ENCODE measurements around the gene KLHL10. TPM values are rescaled to one million over a fixed set of nuclear protein-coding genes. Genes with fewer than 3 reads are reported as not detected.

KLHL10 gene
- total RNA-seq, 1 donor from 2014 or later = not detected

GRCh38 chr17:41891135-41892020 lies 53.8 kb downstream of the KLHL10 start:
- Histone ChIP-seq H3K36me3 (ENCODE audit: control insufficient read depth in 3 of 3, insufficient read depth in 3 of 3, low read length in 3 of 3) (peaks cover 32 to 56% (median 45%) of the 10 kb centered on the region in 3 donors), H3K27me3 (ENCODE audit: control insufficient read depth in 3 of 3, insufficient read depth in 3 of 3, low read length in 3 of 3) (no peaks in the 10 kb centered on the region), H3K4me3 (ENCODE audit: low read length in 3 of 3) (no peak overlapping the region), H3K4me1 (ENCODE audit: control insufficient read depth in 3 of 3, insufficient read depth in 3 of 3, low read length in 3 of 3) (peaks cover 7 to 11% (median 9%) of the 10 kb centered on the region in 3 donors), H3K9ac (ENCODE audit: low read depth in 1 of 3, low read length in 3 of 3) (no peak overlapping the region), H3K9me3 (ENCODE audit: control insufficient read depth in 3 of 3, low read length in 3 of 3) (no peaks in the 10 kb centered on the region), H3K27ac (ENCODE audit: low read depth, low read length) (no peak overlapping the region)

GRCh38 chr17:41892021-41892376 lies 54.4 kb downstream of the KLHL10 start:
- Histone ChIP-seq H3K9me3 (ENCODE audit: control insufficient read depth in 3 of 3, low read length in 3 of 3) (no peaks in the 10 kb centered on the region), H3K4me3 (ENCODE audit: low read length in 3 of 3) (no peak overlapping the region), H3K36me3 (ENCODE audit: control insufficient read depth in 3 of 3, insufficient read depth in 3 of 3, low read length in 3 of 3) (peaks cover 35 to 58% (median 48%) of the 10 kb centered on the region in 3 donors), H3K27ac (ENCODE audit: low read depth, low read length) (no peak overlapping the region), H3K4me1 (ENCODE audit: control insufficient read depth in 3 of 3, insufficient read depth in 3 of 3, low read length in 3 of 3) (peaks cover 7 to 11% (median 9%) of the 10 kb centered on the region in 3 donors), H3K27me3 (ENCODE audit: control insufficient read depth in 3 of 3, insufficient read depth in 3 of 3, low read length in 3 of 3) (no peaks in the 10 kb centered on the region), H3K9ac (ENCODE audit: low read depth in 1 of 3, low read length in 3 of 3) (no peak overlapping the region)

GRCh38 chr17:41893384-41893783 lies 55.8 kb downstream of the KLHL10 start:
- Histone ChIP-seq H3K4me1 (ENCODE audit: control insufficient read depth in 3 of 3, insufficient read depth in 3 of 3, low read length in 3 of 3) (peaks cover 7 to 11% (median 9%) of the 10 kb centered on the region in 3 donors), H3K4me3 (ENCODE audit: low read length in 3 of 3) (no peak overlapping the region), H3K9me3 (ENCODE audit: control insufficient read depth in 3 of 3, low read length in 3 of 3) (no peaks in the 10 kb centered on the region), H3K27ac (ENCODE audit: low read depth, low read length) (no peak overlapping the region), H3K9ac (ENCODE audit: low read depth in 1 of 3, low read length in 3 of 3) (no peak overlapping the region), H3K27me3 (ENCODE audit: control insufficient read depth in 3 of 3, insufficient read depth in 3 of 3, low read length in 3 of 3) (no peaks in the 10 kb centered on the region), H3K36me3 (ENCODE audit: control insufficient read depth in 3 of 3, insufficient read depth in 3 of 3, low read length in 3 of 3) (peaks cover 33 to 57% (median 46%) of the 10 kb centered on the region in 3 donors)

- Histone ChIP-seq H3K4me1 (ENCODE audit: control insufficient read depth in 3 of 3, insufficient read depth in 3 of 3, low read length in 3 of 3) (peaks cover 7 to 11% (median 9%) of the 10 kb centered on the region in 3 donors), H3K27ac (ENCODE audit: low read depth, low read length) (no peak overlapping the region), H3K9me3 (ENCODE audit: control insufficient read depth in 3 of 3, low read length in 3 of 3) (no peaks in the 10 kb centered on the region), H3K36me3 (ENCODE audit: control insufficient read depth in 3 of 3, insufficient read depth in 3 of 3, low read length in 3 of 3) (peaks cover 35 to 55% (median 49%) of the 10 kb centered on the region in 3 donors), H3K4me3 (ENCODE audit: low read length in 3 of 3) (no peak overlapping the region), H3K27me3 (ENCODE audit: control insufficient read depth in 3 of 3, insufficient read depth in 3 of 3, low read length in 3 of 3) (no peaks in the 10 kb centered on the region), H3K9ac (ENCODE audit: low read depth in 1 of 3, low read length in 3 of 3) (no peak overlapping the region)
Measured at GRCh38 chr17:41894791-41895331, 57.2 kb downstream of the KLHL10 start.

GRCh38 chr17:41895617-41896016 lies 58.0 kb downstream of the KLHL10 start:
- Histone ChIP-seq H3K36me3 (ENCODE audit: control insufficient read depth in 3 of 3, insufficient read depth in 3 of 3, low read length in 3 of 3) (peaks cover 35 to 53% (median 53%) of the 10 kb centered on the region in 3 donors), H3K4me1 (ENCODE audit: control insufficient read depth in 3 of 3, insufficient read depth in 3 of 3, low read length in 3 of 3) (peaks cover 7 to 11% (median 9%) of the 10 kb centered on the region in 3 donors), H3K4me3 (ENCODE audit: low read length in 3 of 3) (no peak overlapping the region), H3K9ac (ENCODE audit: low read depth in 1 of 3, low read length in 3 of 3) (no peak overlapping the region), H3K27ac (ENCODE audit: low read depth, low read length) (no peak overlapping the region), H3K9me3 (ENCODE audit: control insufficient read depth in 3 of 3, low read length in 3 of 3) (no peaks in the 10 kb centered on the region), H3K27me3 (ENCODE audit: control insufficient read depth in 3 of 3, insufficient read depth in 3 of 3, low read length in 3 of 3) (no peaks in the 10 kb centered on the region)

GRCh38 chr17:41896726-41897125 lies 59.1 kb downstream of the KLHL10 start:
- Histone ChIP-seq H3K4me1 (ENCODE audit: control insufficient read depth in 3 of 3, insufficient read depth in 3 of 3, low read length in 3 of 3) (peaks cover 7 to 11% (median 9%) of the 10 kb centered on the region in 3 donors), H3K27ac (ENCODE audit: low read depth, low read length) (no peak overlapping the region), H3K4me3 (ENCODE audit: low read length in 3 of 3) (no peak overlapping the region), H3K27me3 (ENCODE audit: control insufficient read depth in 3 of 3, insufficient read depth in 3 of 3, low read length in 3 of 3) (no peaks in the 10 kb centered on the region), H3K9me3 (ENCODE audit: control insufficient read depth in 3 of 3, low read length in 3 of 3) (no peaks in the 10 kb centered on the region), H3K36me3 (ENCODE audit: control insufficient read depth in 3 of 3, insufficient read depth in 3 of 3, low read length in 3 of 3) (peaks cover 34 to 54% (median 52%) of the 10 kb centered on the region in 3 donors), H3K9ac (ENCODE audit: low read depth in 1 of 3, low read length in 3 of 3) (no peak overlapping the region)

Small RNAs within 50 kb of the gene (small RNA-seq; reads per million reads assigned to genes)
- gene AC125257.2 = not detected

Other genes starting within 250 kb of the KLHL10 start
- 0.52 TPM for gene KRT16, start 225.1 kb upstream of the KLHL10 start, total RNA-seq
- 2.1 TPM for gene KRT17, start 213.2 kb upstream of the KLHL10 start, total RNA-seq
- 100 TPM for gene EIF1, start 148.9 kb upstream of the KLHL10 start, total RNA-seq
- gene GAST, start 125.5 kb upstream of the KLHL10 start, total RNA-seq = not detected
- gene HAP1, start 103.2 kb upstream of the KLHL10 start, total RNA-seq = not detected
- 24.5 TPM for gene JUP, start 51.1 kb upstream of the KLHL10 start, total RNA-seq
- 31.8 TPM for gene P3H4, start 25.9 kb upstream of the KLHL10 start, total RNA-seq
- 76.2 TPM for gene FKBP10, start 24.8 kb upstream of the KLHL10 start, total RNA-seq
- gene NT5C3B, start 1.6 kb upstream of the KLHL10 start, total RNA-seq = 32.4 TPM
- 19.3 TPM for gene KLHL11, start 27.6 kb downstream of the KLHL10 start, total RNA-seq
- gene ACLY, start 81.1 kb downstream of the KLHL10 start, total RNA-seq = 49.1 TPM
- 1.0 TPM for gene ODAD4, start 92.8 kb downstream of the KLHL10 start, total RNA-seq
- 25.1 TPM for gene CNP, start 129.0 kb downstream of the KLHL10 start, total RNA-seq
- gene DNAJC7, start 179.6 kb downstream of the KLHL10 start, total RNA-seq = 55.3 TPM
- gene NKIRAS2, start 182.3 kb downstream of the KLHL10 start, total RNA-seq = 22.4 TPM
- 1.6 TPM for gene C17orf113, start 212.8 kb downstream of the KLHL10 start, total RNA-seq

All from skeletal muscle tissue (tissue), 5 donors.